ENCODE results near the gene DYNC1I1. TPM values are rescaled to one million over a fixed set of nuclear protein-coding genes. Genes with fewer than 3 reads are reported as not detected.

Gene DYNC1I1
- total RNA-seq, 1 experiment from 2014 or later: 3.6 TPM

DNA sequence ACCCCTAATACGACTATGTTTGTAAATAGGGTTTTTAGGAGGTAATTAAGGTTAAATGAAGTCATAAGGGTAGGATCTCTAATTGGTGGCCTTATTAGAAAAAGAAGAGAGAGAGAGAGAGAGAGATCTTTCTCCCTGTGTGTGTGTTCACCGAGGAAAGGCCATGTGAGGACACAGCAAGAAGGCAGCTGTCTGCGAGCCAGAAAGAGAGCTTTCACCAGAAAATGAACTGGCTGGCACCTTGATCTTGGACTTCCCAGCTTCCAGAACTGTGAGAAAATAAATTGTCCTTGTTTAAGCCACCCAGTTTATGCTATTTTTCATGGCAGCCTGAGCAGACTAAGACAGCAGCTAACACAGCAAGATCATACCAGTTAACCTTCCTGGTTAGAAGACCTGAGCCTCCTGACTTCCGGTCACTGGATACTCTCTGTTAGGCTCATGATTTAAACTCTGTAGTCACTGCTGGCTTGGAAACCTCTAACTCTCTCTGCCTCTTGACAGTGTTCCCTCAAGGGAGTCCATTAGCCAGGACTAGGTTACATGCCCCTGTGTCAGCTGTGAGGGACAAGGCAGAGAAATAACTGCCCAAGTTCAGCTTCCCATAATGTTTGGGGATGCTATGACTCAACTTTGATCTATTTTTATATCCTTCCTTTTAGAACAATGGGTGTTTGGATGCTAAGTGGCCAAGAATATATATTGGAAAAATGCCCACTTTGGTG is 102.3 kb downstream of the DYNC1I1 start:
- no TSS peak for BruUV-seq (replicated peaks)
- no peak for DNase-seq (ENCODE audit: low spot score)
- no peaks in the 10 kb centered on the region for H3K4me1 ChIP-seq (ENCODE audit: insufficient read depth, low read length, poor library complexity, severe bottlenecking)
- ChIA-PET CTCF (interaction anchor here (1.0 kb wide), 1 partner anchor 152 kb away, joined by 4 read pairs; no protein-coding TSS in a partner anchor), POLR2A (ENCODE audit: low non-redundant PET) (no interaction called here)
- H3K36me3 ChIP-seq (ENCODE audit: insufficient read depth, low read length, poor library complexity, severe bottlenecking): no peaks in the 10 kb centered on the region
- TF ChIP-seq CTCF (conservative IDR thresholded peaks at IDR 0.05; ENCODE audit: low read depth, low read length): no peak
- TF ChIP-seq EZH2 (IDR thresholded peaks at IDR 0.05; ENCODE audit: borderline replicate concordance, low read depth, low read length, poor library complexity, severe bottlenecking): no peak
- intact Hi-C loops (cut with micrococcal nuclease; ENCODE audit: unreplicated experiment): loop anchor here (10.0 kb wide), 1 partner anchor 350 kb away; no protein-coding TSS in a partner anchor
- no peak overlapping the region for H3K4me3 ChIP-seq (ENCODE audit: low read depth, low read length, poor library complexity, severe bottlenecking)
- no peaks in the 10 kb centered on the region for H3K9me3 ChIP-seq (ENCODE audit: low read depth, low read length, poor library complexity, severe bottlenecking)
- H3K27me3 ChIP-seq (replicated peaks; ENCODE audit: insufficient read depth, low read depth, low read length, poor library complexity): no peaks in the 10 kb centered on the region
- H3K27ac ChIP-seq (ENCODE audit: low read depth, low read length, poor library complexity, severe bottlenecking): no peak overlapping the region

DNA sequence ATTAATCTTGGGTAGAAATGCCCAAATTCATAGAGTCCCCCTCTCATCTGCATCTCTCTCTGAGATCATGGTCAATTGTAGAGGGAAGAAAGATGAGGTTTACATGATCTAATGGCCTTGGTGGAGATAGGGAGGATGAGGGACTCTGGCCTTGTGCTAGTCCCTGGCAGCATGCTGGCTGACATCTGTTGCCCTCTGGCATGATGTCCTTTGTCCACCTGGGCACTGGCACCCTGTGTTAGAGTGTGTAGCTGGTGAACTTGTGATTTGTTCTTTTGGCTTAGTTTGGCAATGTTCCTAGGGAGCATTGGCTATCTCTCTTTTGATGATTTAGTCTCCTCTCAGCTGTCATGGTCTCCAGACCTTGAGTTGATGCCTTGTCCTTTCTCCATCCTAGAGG is 103.2 kb downstream of the DYNC1I1 start:
- H3K36me3 ChIP-seq (ENCODE audit: insufficient read depth, low read length, poor library complexity, severe bottlenecking): no peaks in the 10 kb centered on the region
- H3K4me3 ChIP-seq (ENCODE audit: low read depth, low read length, poor library complexity, severe bottlenecking): no peak overlapping the region
- TF ChIP-seq EZH2 (IDR thresholded peaks at IDR 0.05; ENCODE audit: borderline replicate concordance, low read depth, low read length, poor library complexity, severe bottlenecking) (no peak), CTCF (conservative IDR thresholded peaks at IDR 0.05; ENCODE audit: low read depth, low read length) (no peak)
- no peak for DNase-seq (ENCODE audit: low spot score)
- BruUV-seq (replicated peaks): no TSS peak
- no peaks in the 10 kb centered on the region for H3K4me1 ChIP-seq (ENCODE audit: insufficient read depth, low read length, poor library complexity, severe bottlenecking)
- no peaks in the 10 kb centered on the region for H3K27me3 ChIP-seq (replicated peaks; ENCODE audit: insufficient read depth, low read depth, low read length, poor library complexity)
- H3K27ac ChIP-seq (ENCODE audit: low read depth, low read length, poor library complexity, severe bottlenecking): no peak overlapping the region
- ChIA-PET POLR2A (ENCODE audit: low non-redundant PET) (no interaction called here), CTCF (no interaction called here)
- no peaks in the 10 kb centered on the region for H3K9me3 ChIP-seq (ENCODE audit: low read depth, low read length, poor library complexity, severe bottlenecking)
- intact Hi-C loops (cut with micrococcal nuclease; ENCODE audit: unreplicated experiment): loop anchor here (10.0 kb wide), 1 partner anchor 351 kb away; no protein-coding TSS in a partner anchor

GRCh38 chr7:95878677-95879076 is 106.3 kb downstream of the DYNC1I1 start:
- intact Hi-C loops (cut with micrococcal nuclease; ENCODE audit: unreplicated experiment): loop anchor here (10.0 kb wide), 1 partner anchor 354 kb away; no protein-coding TSS in a partner anchor
- no peak overlapping the region for H3K27ac ChIP-seq (ENCODE audit: low read depth, low read length, poor library complexity, severe bottlenecking)
- peaks cover 9% of the 10 kb centered on the region for H3K4me1 ChIP-seq (ENCODE audit: insufficient read depth, low read length, poor library complexity, severe bottlenecking)
- H3K27me3 ChIP-seq (replicated peaks; ENCODE audit: insufficient read depth, low read depth, low read length, poor library complexity): no peaks in the 10 kb centered on the region
- H3K4me3 ChIP-seq (ENCODE audit: low read depth, low read length, poor library complexity, severe bottlenecking): no peak overlapping the region
- ChIA-PET POLR2A (ENCODE audit: low non-redundant PET) (no interaction called here), CTCF (no interaction called here)
- H3K36me3 ChIP-seq (ENCODE audit: insufficient read depth, low read length, poor library complexity, severe bottlenecking): no peaks in the 10 kb centered on the region
- no TSS peak for BruUV-seq (replicated peaks)
- H3K9me3 ChIP-seq (ENCODE audit: low read depth, low read length, poor library complexity, severe bottlenecking): no peaks in the 10 kb centered on the region
- DNase-seq (ENCODE audit: low spot score): no peak
- TF ChIP-seq EZH2 (IDR thresholded peaks at IDR 0.05; ENCODE audit: borderline replicate concordance, low read depth, low read length, poor library complexity, severe bottlenecking): no peak
- TF ChIP-seq CTCF (conservative IDR thresholded peaks at IDR 0.05; ENCODE audit: low read depth, low read length): no peak

Measured in A673 (cell line).